Purkinje cell (primary cell): ENCODE data around the gene ZEB1. TPM values are rescaled to one million over a fixed set of nuclear protein-coding genes. Genes with fewer than 3 reads are reported as not detected.

ENCODE experiments used
- polyA plus RNA-seq: library from polyadenylated mRNA; unstranded; fragments of >200 nt; fragmentation: Nextera tagmentation; gene quantifications from 2 replicates; pipeline ENCODE4 v1.2.1, GENCODE V29; 2014

ZEB1 gene
- polyA plus RNA-seq: 24.4 and 26.9 TPM in 2 replicates

DNA sequence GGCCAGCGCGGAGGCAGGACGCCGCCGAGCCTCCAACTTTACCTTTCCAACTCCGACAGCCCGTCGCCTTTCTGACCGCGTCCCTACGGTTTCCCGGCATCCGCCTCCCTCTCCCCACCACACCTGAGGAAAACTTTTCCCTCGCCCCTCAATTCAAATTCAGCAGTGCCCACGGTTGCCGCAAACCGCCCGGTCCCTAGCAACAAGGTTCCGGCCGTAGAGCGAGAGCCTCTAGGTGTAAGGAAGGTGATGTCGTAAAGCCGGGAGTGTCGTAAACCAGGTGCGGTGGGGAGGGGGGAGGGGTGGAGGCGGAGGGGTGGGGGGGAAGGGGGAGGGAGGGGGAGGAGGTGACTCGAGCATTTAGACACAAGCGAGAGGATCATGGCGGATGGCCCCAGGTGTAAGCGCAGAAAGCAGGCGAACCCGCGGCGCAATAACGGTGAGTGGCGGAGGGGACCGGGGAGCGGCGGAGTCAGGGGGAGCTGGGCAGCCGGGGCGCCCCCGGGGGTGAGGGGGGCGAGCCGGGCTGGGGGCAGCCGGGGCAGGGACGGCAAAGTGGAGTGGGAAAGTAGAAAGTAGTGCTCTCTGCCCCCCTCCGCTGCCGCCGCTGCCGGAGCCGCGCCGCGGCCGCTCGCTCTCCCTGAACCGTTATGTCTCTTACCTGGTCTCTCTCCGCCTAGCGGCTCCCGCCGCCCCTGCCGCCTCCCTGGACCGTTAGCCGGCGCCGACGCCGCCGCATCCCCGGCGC is at the start of gene ZEB1:
Gene ZEB1 (plus strand): TSS at position 363 of the 748 bp plus-strand sequence. CDS start 19 bp downstream, at position 382.

